ENCODE measurements around the gene RNASE9. TPM values are rescaled to one million over a fixed set of nuclear protein-coding genes. Genes with fewer than 3 reads are reported as not detected.
A peak's percentile ranks its signal among the peaks of the same experiment; 100 is the strongest.

The RNASE9 gene
- total RNA-seq, 4 donors from 2014 or later, result not detected

DNA sequence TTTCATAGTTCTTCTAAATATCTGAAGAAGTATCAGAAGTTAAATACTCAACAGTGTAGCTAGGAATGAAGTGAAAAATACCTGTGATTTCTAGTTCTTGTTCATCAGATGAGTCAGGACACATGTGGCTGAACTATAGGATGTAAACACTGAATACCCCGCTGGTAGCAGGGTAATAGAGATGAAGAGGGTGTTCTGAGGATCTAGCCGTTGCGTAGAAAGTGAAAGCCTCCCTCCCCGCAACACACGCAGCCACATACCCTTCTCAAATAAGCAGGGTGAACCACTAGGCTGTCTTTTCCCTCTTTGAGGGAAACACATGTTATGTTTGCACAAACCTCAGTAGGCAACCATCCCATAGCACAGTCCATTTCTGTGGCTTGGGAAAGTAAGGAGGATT lies 46.8 kb upstream of the RNASE9 start:
- Histone ChIP-seq H3K36me3 (no peaks in the 10 kb centered on the region), H3K4me3 (no peak overlapping the region), H3K27ac (no peak overlapping the region), H3K4me1 (peaks cover 3 to 8% of the 10 kb centered on the region in 2 donors), H3K9me3 (no peaks in the 10 kb centered on the region), H3K27me3 (no peaks in the 10 kb centered on the region)
- no peak for TF ChIP-seq POLR2A (IDR thresholded peaks at IDR 0.05)
- TF ChIP-seq, protein P1, sequence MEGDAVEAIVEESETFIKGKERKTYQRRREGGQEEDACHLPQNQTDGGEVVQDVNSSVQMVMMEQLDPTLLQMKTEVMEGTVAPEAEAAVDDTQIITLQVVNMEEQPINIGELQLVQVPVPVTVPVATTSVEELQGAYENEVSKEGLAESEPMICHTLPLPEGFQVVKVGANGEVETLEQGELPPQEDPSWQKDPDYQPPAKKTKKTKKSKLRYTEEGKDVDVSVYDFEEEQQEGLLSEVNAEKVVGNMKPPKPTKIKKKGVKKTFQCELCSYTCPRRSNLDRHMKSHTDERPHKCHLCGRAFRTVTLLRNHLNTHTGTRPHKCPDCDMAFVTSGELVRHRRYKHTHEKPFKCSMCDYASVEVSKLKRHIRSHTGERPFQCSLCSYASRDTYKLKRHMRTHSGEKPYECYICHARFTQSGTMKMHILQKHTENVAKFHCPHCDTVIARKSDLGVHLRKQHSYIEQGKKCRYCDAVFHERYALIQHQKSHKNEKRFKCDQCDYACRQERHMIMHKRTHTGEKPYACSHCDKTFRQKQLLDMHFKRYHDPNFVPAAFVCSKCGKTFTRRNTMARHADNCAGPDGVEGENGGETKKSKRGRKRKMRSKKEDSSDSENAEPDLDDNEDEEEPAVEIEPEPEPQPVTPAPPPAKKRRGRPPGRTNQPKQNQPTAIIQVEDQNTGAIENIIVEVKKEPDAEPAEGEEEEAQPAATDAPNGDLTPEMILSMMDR (IDR thresholded peaks at IDR 0.05 in 4 of 5, conservative IDR thresholded peaks at IDR 0.05 in 1 of 5), result no peak
- in situ Hi-C loops (cut with MboI; ENCODE audit: low sequenced_read_pairs in 4 of 4), result loop anchor here in 3 of 4 donors (5.0 to 25.0 kb wide), 3 partner anchors 195 to 283 kb away; partner anchors contain the start of gene TEP1 (in 3 of the 3)
- DNase-seq (no peak), ATAC-seq (no peak)
- intact Hi-C loops (cut with DNase I; ENCODE audit: low total_unique reads), result no loop called here

DNA sequence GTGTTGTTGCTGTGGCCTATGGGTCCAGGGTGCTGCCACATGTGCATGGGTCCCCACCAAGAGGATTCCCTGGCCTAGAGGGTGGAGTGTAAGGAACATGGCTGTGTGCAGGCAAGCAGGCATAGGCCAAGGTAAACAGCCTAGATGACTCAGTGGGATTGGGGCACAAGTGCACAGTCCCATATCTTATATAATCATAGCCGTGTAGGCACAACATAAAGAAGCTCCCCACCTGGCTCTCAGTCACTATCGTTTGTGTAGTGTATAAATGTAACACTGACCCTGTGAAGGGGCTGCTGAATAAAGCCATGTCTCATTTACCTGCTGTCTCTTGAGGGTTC lies 46.0 kb upstream of the RNASE9 start:
- ATAC-seq (no peak), DNase-seq (no peak)
- no peak overlapping the region for H3K4me3 ChIP-seq
- intact Hi-C loops (cut with DNase I; ENCODE audit: low total_unique reads) (no loop called here), in situ Hi-C loops (cut with MboI; ENCODE audit: low sequenced_read_pairs in 4 of 4) (loop anchor here in 3 of 4 donors (5.0 to 25.0 kb wide), 3 partner anchors 195 to 282 kb away; partner anchors contain the start of gene TEP1 (in 3 of the 3))
- H3K4me1 ChIP-seq, result peaks cover 3 to 8% of the 10 kb centered on the region in 2 donors
- H3K9me3 ChIP-seq, result no peaks in the 10 kb centered on the region
- no peaks in the 10 kb centered on the region for H3K36me3 ChIP-seq
- TF ChIP-seq, protein P1 (IDR thresholded peaks at IDR 0.05 in 4 of 5, conservative IDR thresholded peaks at IDR 0.05 in 1 of 5), result no peak
- TF ChIP-seq POLR2A (IDR thresholded peaks at IDR 0.05), result no peak
- no peak overlapping the region for H3K27ac ChIP-seq
- no peaks in the 10 kb centered on the region for H3K27me3 ChIP-seq

DNA sequence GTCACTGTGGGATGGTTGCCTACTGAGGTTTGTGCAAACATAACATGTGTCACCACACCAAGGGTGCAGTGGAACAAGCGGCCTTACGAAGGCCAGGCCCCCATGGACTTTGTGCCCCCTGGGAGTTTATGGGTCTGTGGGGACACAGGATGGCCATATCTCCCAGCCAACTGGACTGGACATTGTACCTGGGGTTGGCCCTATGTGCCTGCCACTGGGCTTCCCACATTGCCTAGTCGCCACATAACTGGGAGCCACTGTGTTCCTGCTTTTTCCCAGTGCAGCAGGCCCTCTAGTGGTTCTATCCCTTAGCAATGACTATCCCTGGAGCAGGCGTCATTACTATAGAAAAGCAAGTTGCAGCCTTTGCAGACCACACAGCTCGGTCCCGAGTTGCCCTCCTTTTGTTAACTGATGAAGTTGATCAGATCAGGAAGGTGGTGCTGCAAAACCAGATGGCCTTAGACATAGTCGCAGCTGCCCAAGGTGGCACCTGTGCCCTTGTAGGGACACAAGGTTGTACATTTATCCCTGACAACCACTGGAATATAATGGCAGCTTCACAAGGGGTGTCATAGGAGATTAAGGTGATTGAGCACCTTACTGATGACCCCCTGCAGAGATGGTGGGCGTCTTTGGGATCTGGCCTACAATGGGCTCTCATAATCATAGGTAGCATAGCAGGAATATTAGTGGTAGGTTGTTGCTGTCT lies 45.5 kb upstream of the RNASE9 start:
- intact Hi-C loops (cut with DNase I; ENCODE audit: low total_unique reads), result no loop called here
- Histone ChIP-seq H3K9me3 (no peaks in the 10 kb centered on the region), H3K4me1 (peaks cover 3 to 5% of the 10 kb centered on the region in 2 donors), H3K27ac (no peak overlapping the region), H3K36me3 (no peaks in the 10 kb centered on the region), H3K27me3 (no peaks in the 10 kb centered on the region), H3K4me3 (no peak overlapping the region)
- ATAC-seq, result no peak
- TF ChIP-seq, protein P1 (IDR thresholded peaks at IDR 0.05 in 4 of 5, conservative IDR thresholded peaks at IDR 0.05 in 1 of 5), result peak in 1 of 5 experiments; percentile 11
- no peak for TF ChIP-seq POLR2A (IDR thresholded peaks at IDR 0.05)
- in situ Hi-C loops (cut with MboI; ENCODE audit: low sequenced_read_pairs in 4 of 4), result loop anchor here in 3 of 4 donors (5.0 to 25.0 kb wide), 3 partner anchors 194 to 282 kb away; partner anchors contain the start of gene TEP1 (in 3 of the 3)
- DNase-seq, result no peak

DNA sequence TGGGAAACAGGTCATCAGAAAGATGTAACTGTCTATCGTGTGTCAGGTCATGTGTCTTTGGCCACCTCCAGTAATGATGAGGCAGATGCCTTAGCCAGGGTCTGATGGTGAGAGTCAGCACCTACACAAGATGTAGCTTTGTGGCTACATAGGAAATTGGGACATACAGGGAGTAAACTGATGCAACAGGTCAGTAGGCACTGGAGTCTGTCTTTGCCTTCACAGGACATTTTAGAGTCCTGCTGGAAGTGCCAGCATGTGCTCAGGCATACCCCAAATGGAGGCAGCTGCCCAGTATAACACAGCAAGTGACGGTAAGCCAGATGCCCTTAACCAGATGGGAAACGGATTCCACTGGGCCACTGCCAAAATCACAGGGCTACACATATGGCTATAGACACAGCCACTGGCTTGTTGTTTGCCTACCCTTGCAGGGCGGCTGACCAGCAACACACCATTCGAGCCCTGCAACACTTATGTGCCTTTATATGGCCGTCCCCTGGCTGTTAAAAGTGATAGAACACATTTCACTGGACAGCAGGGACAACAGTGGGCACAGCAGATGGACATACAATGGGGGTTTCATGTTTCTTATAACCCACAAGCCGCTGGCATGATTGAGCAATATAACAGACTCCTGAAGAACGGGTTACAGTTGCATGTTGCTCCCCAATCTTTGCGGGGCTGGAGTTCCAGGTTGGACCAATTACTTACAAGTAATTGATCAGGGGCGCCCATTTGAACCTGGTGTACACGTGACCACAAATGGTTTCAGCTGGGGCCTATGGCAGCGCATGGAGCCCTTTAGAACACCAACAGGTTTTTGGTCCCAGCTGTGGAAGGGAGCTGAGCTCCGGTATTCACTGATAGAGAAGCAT lies 43.2 kb upstream of the RNASE9 start:
- TF ChIP-seq, protein P1 (IDR thresholded peaks at IDR 0.05 in 4 of 5, conservative IDR thresholded peaks at IDR 0.05 in 1 of 5), result no peak
- no peak for TF ChIP-seq POLR2A (IDR thresholded peaks at IDR 0.05)
- no peaks in the 10 kb centered on the region for H3K36me3 ChIP-seq
- no peak for DNase-seq
- no peaks in the 10 kb centered on the region for H3K27me3 ChIP-seq
- no peak overlapping the region for H3K4me3 ChIP-seq
- intact Hi-C loops (cut with DNase I; ENCODE audit: low total_unique reads) (no loop called here), in situ Hi-C loops (cut with MboI; ENCODE audit: low sequenced_read_pairs in 4 of 4) (loop anchor here in 2 of 4 donors (10.0 to 25.0 kb wide), 2 partner anchors 192 to 279 kb away; partner anchors contain the start of gene TEP1 (in 2 of the 2))
- H3K9me3 ChIP-seq, result no peaks in the 10 kb centered on the region
- no peak overlapping the region for H3K27ac ChIP-seq
- H3K4me1 ChIP-seq, result no peaks in the 10 kb centered on the region
- ATAC-seq, result no peak
